Astrocyte of the cerebellum (primary cell): ENCODE data around the gene PLAU.
"Not testable (repeated sequence)": the region's sequence is repeated elsewhere in the genome, so short reads cannot be mapped to it uniquely, and the experiment has no call there.

Source experiments
- DNase-seq: peaks from one replicate; pipeline ENCODE4 v3.0.0-alpha.2; 2011; ENCODE audit warnings: low read depth
- H3K4me3 ChIP-seq: 2 replicates; pipeline ENCODE4 v1.5.1; 2011; ENCODE audit warnings: mild to moderate bottlenecking, low read depth, low read length, moderate library complexity
- in situ Hi-C: cut with HindIII; loops from 2 replicates; pipeline ENCODE4 v1.10.0; 2017; ENCODE audit warnings: low sequenced_read_pairs
- TF ChIP-seq, protein P1 (sequence below): IDR thresholded peaks from 2 replicates; pipeline ENCODE4 v1.5.1; 2012; ENCODE audit warnings: low read length, low read depth, moderate library complexity, mild to moderate bottlenecking; ENCODE audit errors: missing control alignments

PLAU gene

DNA sequence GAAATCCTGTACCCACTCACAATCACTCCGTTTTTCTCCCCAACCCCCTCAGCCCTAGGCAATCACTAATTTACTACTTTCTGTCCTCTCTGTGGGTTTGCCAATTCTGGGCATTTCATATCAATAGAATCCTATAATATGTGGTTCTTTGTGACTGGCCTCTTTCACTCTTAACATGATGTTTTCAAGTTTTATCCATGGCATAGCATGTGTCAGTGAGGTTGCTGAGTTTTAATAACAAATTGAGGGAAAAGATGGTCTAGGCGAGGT, 11.9 kb downstream of the PLAU start:
- in situ Hi-C loops, result no loop called here
- TF ChIP-seq, protein P1, sequence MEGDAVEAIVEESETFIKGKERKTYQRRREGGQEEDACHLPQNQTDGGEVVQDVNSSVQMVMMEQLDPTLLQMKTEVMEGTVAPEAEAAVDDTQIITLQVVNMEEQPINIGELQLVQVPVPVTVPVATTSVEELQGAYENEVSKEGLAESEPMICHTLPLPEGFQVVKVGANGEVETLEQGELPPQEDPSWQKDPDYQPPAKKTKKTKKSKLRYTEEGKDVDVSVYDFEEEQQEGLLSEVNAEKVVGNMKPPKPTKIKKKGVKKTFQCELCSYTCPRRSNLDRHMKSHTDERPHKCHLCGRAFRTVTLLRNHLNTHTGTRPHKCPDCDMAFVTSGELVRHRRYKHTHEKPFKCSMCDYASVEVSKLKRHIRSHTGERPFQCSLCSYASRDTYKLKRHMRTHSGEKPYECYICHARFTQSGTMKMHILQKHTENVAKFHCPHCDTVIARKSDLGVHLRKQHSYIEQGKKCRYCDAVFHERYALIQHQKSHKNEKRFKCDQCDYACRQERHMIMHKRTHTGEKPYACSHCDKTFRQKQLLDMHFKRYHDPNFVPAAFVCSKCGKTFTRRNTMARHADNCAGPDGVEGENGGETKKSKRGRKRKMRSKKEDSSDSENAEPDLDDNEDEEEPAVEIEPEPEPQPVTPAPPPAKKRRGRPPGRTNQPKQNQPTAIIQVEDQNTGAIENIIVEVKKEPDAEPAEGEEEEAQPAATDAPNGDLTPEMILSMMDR, result no peak
- H3K4me3 ChIP-seq, result no peak overlapping the region
- no peak for DNase-seq

DNA sequence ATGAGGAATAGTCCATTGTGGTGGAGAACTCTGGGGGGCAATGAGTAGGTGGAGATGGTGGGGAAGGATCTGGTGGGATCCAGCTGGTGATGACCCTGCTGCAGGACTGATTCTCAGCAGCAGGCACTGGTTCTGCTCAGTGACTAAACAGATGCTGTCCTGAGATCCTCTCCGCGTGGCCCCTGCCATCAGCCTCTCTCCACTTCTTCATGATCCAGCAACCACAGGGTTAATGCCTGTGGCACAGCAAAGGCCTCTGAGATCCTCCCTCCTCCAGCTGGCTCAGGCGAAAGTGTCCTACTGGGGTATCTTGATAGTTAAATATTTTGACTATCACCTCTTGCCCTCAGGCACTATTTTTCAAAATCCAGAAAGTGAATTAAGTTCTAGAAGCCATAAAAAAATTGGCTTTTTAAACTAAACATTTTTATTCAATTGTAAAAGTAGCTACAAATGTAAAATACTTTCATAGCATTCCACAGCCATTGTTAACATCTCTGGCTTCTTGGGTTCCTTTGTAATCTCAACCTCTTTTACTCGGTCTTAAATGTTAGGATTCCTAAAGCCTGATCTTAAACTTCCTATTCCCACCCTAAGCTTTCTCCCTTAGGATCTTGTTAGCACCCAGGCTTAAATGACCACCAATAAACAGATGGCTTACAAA, 13.1 kb downstream of the PLAU start:
- in situ Hi-C loops, result no loop called here
- no peak for DNase-seq
- H3K4me3 ChIP-seq, result no peak overlapping the region
- TF ChIP-seq, protein P1, result no peak

DNA sequence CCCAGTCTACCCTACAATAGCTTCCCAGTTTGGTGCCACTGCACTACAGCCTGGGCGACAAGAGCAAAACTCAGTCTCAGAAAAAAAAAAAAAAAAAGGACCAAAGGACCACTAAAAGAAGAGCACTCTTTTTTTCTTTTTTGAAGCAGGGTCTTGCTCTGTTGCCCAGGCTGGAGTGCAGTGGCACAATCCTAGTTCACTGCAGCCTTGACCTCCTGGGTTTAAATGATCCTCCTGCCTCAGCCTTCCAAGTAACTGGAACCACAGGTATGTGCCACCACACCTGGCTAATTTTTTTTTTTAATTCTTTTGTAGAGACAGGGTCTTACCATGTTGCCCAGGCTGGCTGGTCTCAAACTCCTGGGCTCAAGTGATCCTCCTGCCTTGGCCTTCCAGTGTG, 14.0 kb downstream of the PLAU start:
- no peak overlapping the region for H3K4me3 ChIP-seq
- DNase-seq, result no peak
- in situ Hi-C loops, result no loop called here
- TF ChIP-seq, protein P1, result no peak

DNA sequence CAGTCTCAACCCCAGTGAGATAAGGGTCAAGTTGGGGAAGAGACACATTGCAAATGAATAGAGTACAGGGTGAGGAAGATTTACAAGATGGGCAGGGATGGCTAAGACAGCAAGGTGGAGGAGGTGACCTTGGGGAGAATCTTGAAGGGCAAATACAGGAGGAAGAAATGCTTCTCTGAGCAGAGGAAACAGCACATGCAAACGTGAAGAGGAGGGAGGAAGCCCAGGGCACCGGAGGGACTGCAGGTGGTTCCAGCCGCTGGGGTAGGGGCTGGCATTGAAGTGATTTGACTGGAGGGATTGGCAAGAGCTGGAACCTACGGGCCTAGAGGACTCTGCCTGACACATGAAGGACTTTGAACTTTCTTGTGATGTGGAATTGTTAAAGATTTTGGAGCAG, 14.6 kb downstream of the PLAU start:
- in situ Hi-C loops, result no loop called here
- no peak for DNase-seq
- H3K4me3 ChIP-seq, result no peak overlapping the region
- TF ChIP-seq, protein P1, result no peak

DNA sequence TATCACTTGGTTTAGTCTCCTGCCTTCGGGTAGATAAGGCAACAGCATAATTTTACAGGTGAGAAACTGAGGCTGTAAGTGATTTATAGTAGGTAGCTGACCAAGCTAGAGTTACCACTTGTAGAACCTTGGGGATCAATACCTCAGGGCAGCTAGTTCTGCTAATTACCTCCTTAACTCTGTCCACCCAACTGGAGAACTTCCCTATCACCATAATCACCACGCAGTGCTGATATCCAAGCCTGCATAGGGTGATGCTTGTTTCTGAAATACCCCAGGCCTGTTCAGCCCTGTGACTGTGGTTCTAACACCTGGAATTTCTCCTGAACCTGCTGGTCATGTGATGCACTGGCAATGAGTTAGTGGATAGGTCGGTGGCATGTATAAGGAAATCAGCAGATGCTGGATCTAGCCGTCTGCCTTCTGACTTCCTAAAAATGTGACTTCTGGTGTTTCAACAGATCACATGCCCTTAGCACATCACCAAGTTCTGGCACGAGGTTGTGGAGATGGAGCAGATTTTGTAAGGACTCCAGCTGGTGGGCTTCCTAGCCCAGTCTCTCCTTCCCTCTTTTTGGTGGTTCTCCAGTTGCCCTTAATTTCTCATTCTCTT, 15.3 kb downstream of the PLAU start:
- TF ChIP-seq, protein P1, result no peak
- in situ Hi-C loops, result no loop called here
- no peak overlapping the region for H3K4me3 ChIP-seq
- DNase-seq, result no peak

DNA sequence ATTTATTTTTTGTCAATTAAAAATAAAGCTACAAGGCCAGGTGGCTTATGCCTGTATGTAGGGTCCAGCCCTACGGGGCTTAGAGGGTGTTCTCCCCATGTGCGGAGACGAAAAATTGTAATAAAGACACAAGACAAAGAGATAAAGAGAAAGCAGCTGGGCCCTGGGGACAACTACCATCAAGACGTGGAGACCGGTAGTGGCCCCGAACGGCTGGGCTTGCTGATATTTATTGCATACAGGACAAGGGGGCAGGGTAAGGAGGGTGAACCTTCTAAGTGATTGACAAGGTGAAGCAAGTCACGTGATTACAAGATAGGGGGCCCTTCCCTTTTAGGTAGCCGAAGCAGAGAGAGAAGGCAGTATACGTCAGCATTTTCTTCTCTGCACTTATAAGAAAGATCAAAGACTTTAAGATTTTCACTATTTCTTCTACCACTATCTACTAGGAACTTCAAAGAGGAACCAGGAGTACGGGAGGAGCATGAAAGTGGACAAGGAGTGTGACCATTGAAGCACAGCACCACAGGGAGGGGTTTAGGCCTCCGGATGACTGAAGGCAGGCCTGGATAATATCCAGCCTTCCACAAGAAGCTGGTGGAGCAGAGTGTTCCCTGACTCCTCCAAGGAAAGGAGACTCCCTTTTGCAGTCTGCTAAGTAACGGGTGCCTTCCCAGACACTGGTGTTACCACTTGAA, 19.8 kb downstream of the PLAU start:
- in situ Hi-C loops, H3K4me3 ChIP-seq, DNase-seq: not testable (repeated sequence)
